NCI-H460 (cell line): ENCODE data around the gene LRCH3. TPM values are rescaled to one million over a fixed set of nuclear protein-coding genes. Genes with fewer than 3 reads are reported as not detected.
"Not testable (repeated sequence)": the region's sequence is repeated elsewhere in the genome, so short reads cannot be mapped to it uniquely, and the experiment has no call there.

Experiments used
- DNase-seq: peaks from one replicate; pipeline ENCODE4 v3.0.0-alpha.2; 2016; ENCODE audit warnings: low read depth; ENCODE audit errors: extremely low read depth
- total RNA-seq: library from RNA; depleted of rRNA; stranded (reverse); fragments of >200 nt; shearing (Covaris generic); gene quantifications from 2 replicates; pipeline ENCODE4 v1.2.3, GENCODE V29; 2014

LRCH3 gene
- total RNA-seq, 1 experiment from 2014 or later: 38.6 TPM

DNA sequence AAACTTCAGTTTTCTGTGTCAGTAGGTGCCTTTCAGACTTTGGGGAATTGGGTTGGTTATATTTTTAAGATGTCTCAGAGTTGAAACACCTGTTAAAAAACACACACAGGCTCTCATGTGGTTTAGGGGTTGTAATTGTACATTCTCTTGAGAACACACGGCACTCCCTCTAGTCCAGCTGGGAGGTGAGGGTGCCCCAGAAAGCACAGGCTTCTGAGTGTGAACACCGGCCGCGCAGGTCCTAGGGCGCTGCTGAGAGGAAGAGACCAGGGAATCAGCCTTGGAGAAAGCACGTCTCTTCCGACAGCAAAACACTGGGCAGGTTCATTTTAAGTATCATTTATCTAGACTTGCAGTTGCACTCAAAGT lies 90.9 kb downstream of the LRCH3 start:
- DNase-seq: no peak

- no peak for DNase-seq
Observed at GRCh38 chr3:197882586-197882985, 91.5 kb downstream of the LRCH3 start.

DNA sequence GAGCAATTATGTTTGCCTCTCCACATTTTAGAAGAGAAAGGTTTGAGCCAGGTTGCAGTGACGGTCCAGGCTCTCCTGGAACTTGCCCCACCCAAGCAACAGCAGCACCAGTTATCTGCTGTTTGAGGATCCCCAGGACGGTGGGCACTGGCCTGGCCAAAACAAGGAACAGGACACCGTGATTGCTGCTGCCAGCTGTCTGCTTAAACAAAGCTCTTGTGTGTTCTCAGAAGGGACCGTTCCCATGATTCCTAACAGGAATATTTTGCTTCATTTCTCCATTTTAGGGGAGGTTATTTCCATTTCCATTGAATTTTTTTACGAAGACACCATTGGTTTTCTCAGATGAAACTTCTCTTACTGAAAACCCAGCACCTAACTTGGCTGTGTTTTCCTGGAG lies 92.5 kb downstream of the LRCH3 start:
- no peak for DNase-seq

GRCh38 chr3:197884330-197884729 lies 93.3 kb downstream of the LRCH3 start:
- not testable (repeated sequence) for DNase-seq

GRCh38 chr3:197886052-197886451 lies 95.0 kb downstream of the LRCH3 start:
- DNase-seq: not testable (repeated sequence)

DNA sequence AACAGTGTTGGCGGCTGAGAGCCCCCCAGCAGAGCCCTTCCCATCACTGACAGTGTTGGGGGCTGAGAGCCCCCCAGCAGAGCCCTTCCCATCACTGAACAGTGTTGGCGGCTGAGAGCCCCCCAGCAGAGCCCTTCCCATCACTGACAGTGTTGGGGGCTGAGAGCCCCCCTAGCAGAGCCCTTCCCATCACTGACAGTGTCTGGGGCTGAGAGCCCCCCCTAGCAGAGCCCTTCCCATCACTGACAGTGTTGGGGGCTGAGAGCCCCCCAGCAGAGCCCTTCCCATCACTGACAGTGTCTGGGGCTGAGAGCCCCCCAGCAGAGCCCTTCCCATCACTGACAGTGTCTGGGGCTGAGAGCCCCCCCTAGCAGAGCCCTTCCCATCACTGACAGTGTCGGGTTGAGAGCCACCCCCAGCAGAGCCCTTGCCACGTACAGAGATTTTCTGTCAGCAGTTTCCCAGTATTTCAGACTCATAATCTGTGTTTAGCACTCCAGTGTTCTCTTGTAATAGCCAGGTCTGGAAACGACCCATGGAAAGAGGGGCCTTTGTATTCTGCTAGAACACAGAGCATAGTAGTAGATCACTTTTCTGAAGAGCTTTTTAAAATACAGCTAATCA lies 96.5 kb downstream of the LRCH3 start:
- not testable (repeated sequence) for DNase-seq

DNA sequence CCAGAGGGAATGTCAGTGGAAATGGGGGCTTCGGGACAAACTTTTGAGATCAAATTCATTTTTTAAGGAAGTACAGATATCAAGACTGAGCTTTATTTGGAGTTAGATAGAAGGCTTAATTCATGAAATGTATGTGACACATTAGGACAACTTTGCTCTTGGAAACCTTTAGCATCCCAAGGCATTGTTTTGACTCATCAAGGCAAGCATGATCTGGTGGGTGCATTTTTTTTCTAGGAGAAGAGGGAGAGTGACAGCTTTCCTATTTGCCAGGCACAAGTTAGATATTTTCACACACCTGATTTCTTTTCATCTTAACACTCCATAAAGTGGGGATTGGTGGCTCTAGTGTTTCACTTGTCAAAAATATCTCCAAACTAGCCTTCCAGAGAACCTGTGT lies 97.5 kb downstream of the LRCH3 start:
- no peak for DNase-seq

DNA sequence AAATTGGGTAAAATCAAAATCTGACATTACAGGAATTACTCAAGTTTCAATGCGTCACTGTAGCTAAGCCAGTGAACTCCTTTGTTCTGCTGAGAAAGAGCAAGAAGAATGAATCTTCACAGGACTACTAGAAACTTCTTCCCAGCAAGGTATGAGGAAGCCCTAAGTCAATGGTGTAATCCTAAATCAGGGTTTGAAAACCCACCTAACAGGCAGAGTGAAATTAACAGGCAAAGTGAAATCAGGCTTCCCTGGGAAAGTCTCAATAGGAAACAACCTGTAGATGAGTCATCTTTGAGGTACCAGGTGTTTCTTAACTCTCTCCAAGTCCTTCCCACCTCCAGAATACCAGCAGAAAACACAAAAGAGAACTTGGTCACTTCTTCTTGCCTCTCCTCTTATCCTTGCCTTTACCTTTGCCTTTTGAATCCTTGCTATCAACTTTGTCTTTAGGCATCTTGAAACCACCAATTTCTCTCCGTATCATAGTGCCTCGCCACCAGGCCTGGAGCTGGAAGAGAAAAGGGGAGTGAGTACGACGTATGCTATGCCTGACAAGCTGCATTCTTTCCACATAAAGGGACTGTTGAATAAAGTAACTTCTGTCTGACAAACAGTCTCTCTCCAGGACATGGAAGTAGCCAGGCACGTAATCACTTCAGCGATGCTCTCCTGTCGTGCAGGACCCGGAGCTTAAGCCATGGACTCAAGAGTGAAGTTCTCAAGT lies 98.3 kb downstream of the LRCH3 start:
- no peak for DNase-seq

DNA sequence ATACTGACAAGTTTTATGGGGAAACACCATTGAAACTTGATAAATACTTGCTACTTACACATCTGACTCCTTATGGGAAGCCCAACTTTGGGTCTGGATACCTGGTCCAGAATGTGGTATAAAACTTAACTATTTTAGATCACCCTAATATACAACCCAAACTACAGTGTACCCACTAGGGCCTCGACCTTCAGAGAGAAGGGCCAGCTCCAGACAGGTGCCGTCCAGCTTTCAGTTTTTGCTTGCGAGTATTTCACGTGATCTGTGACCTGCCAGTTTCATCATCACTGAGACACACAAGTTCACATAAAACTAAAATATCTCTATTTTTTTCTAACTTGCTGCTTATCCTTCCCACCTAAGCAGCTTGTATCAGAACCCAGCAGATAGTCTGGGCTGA lies 99.6 kb downstream of the LRCH3 start:
- no peak for DNase-seq

DNA sequence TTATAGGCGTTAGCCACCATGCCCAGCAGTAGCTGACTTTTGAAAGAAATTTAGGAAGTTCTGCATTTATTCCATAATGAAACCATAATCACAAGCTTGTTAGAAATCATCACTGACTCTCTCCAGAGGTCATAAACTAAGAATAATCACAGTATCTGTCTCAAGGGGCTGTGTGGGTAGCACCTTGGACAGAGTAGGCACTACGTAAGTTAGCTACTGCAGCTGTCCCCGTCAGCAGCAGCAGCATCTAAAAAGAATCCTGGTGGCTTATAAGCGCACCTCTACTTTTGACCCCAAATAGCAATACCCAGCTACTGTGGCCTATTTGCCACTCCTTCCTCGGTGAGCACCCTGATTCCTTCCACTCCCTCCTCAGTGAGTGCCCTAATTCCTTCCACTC lies 101.1 kb downstream of the LRCH3 start:
- no peak for DNase-seq

GRCh38 chr3:197896421-197896820 lies 105.4 kb downstream of the LRCH3 start:
- DNase-seq: no peak

GRCh38 chr3:197899833-197900478 lies 108.9 kb downstream of the LRCH3 start:
- no peak for DNase-seq

GRCh38 chr3:197901626-197902025 lies 110.6 kb downstream of the LRCH3 start:
- DNase-seq: no peak

GRCh38 chr3:197906023-197906849 lies 115.2 kb downstream of the LRCH3 start:
- peak; percentile 75 for DNase-seq

- no peak for DNase-seq
Observed at GRCh38 chr3:197906850-197907187, 115.8 kb downstream of the LRCH3 start.

DNA sequence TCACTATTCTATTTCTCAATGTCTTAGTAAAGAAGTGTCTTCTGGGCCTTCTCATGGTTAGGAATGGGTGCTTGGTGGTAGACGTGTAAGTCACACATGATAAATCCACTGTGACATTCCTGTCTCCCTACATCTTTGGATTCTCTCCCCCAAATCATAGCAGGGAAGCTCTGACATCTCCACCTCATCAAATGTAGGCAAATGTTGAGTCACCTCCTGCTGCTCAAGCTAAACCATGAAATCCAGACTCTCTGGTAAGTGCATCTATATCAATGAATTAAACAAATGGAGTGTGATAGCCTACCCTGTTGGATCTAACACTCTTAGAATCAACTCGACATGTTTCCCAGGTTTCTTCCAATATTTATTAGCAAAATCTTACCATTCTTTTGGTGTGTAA lies 116.1 kb downstream of the LRCH3 start:
- DNase-seq: no peak

- not testable (repeated sequence) for DNase-seq
Observed at GRCh38 chr3:197908550-197908949, 117.5 kb downstream of the LRCH3 start.

DNA sequence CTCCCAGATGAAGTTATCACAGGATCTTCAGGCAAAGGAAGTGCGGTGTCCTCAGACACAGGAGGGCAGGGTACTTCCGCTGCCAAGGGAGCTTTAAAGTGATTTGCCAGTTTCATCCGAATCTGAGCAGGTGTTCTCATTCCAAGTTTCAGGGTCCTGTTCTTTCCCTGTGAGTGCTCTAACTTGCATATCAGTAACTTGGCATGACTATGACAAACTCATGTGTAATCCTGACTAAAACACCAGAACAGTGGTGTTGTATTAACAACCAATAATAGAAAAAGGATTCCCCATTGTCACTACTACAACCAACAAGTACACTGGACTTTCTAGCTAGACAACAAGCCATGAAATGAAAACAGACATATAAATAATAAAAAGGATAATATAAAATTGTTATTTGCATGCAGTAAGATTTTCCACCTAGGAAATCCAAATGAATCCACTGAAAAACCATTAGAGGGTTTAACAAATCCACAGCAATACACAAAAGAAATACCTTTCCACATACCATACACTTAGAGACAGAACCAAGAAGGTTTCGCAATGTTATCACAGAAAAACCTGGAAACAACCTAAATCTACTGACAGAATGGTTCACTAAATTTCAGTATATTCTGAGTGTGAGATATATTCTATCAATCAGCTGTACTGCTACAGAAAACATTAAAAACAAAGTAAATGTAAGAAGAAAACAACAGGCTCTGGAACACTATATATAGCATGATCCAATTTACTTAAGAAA lies 118.1 kb downstream of the LRCH3 start:
- DNase-seq: no peak

DNA sequence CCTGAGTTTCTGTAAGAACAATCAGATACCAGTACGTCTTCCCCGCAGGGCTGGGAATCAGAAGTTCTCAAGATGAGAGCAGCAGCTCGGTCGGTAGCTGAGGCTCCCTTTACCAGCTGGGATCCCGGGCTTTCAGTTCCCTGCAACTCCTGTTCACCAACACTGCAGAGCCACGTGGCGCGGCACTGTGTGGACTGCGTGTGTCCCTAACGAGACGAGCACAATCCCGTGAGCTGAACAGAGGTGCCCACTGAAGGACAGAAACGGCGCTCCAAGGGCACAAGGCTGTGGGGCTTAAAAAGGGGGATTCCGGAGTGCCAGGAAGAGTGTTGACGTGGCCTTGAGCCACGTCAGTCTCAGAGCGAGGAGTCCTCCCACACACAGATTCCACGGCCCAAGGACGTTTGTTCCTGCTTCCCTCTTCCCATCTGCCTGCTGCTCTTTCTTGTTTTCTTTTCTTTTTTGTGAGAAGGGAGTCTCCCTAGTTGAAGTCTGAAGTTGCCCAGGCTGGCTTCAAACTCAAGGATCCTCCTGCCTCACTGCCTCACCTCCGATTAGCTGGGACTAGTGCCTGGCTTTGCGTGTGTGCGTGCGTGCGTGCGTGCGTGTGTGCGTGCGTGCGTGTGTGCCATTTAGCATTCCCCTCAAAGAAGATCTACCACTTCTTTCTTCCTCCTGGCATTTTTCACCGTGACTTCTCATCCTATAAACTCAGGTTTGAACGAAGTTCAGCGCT lies 121.9 kb downstream of the LRCH3 start:
- no peak for DNase-seq
